Measurements from ENCODE around the gene PGAP2.

The PGAP2 gene

GRCh38 chr11:3831378-3832239, 23.2 kb downstream of the PGAP2 start:
- no peak overlapping the region for H3K4me3 ChIP-seq (replicated peaks; ENCODE audit: low read depth, low read length)
- TF ChIP-seq CTCF (IDR thresholded peaks at IDR 0.05; ENCODE audit: insufficient read depth, low read length, poor library complexity, severe bottlenecking) = no peak
- H3K36me3 ChIP-seq (ENCODE audit: control insufficient read depth, insufficient read depth, low read length) = peaks cover 36% of the 10 kb centered on the region
- no peaks in the 10 kb centered on the region for H3K27me3 ChIP-seq (replicated peaks; ENCODE audit: control insufficient read depth, insufficient read depth, low read length)
- no peak for DNase-seq (ENCODE audit: extremely low read depth, insufficient read length)

- Histone ChIP-seq H3K36me3 (ENCODE audit: control insufficient read depth, insufficient read depth, low read length) (peaks cover 24% of the 10 kb centered on the region), H3K27me3 (replicated peaks; ENCODE audit: control insufficient read depth, insufficient read depth, low read length) (no peaks in the 10 kb centered on the region), H3K4me3 (replicated peaks; ENCODE audit: low read depth, low read length) (no peak overlapping the region)
- no peak for TF ChIP-seq CTCF (IDR thresholded peaks at IDR 0.05; ENCODE audit: insufficient read depth, low read length, poor library complexity, severe bottlenecking)
- DNase-seq (ENCODE audit: extremely low read depth, insufficient read length) = no peak
Measured at GRCh38 chr11:3832816-3833215, 24.5 kb downstream of the PGAP2 start.

GRCh38 chr11:3833449-3833848, 25.1 kb downstream of the PGAP2 start:
- TF ChIP-seq CTCF (IDR thresholded peaks at IDR 0.05; ENCODE audit: insufficient read depth, low read length, poor library complexity, severe bottlenecking) = no peak
- H3K27me3 ChIP-seq (replicated peaks; ENCODE audit: control insufficient read depth, insufficient read depth, low read length) = no peaks in the 10 kb centered on the region
- peaks cover 22% of the 10 kb centered on the region for H3K36me3 ChIP-seq (ENCODE audit: control insufficient read depth, insufficient read depth, low read length)
- no peak overlapping the region for H3K4me3 ChIP-seq (replicated peaks; ENCODE audit: low read depth, low read length)
- no peak for DNase-seq (ENCODE audit: extremely low read depth, insufficient read length)

- Histone ChIP-seq H3K4me3 (replicated peaks; ENCODE audit: low read depth, low read length) (no peak overlapping the region), H3K27me3 (replicated peaks; ENCODE audit: control insufficient read depth, insufficient read depth, low read length) (no peaks in the 10 kb centered on the region), H3K36me3 (ENCODE audit: control insufficient read depth, insufficient read depth, low read length) (peaks cover 20% of the 10 kb centered on the region)
- no peak for DNase-seq (ENCODE audit: extremely low read depth, insufficient read length)
- TF ChIP-seq CTCF (IDR thresholded peaks at IDR 0.05; ENCODE audit: insufficient read depth, low read length, poor library complexity, severe bottlenecking) = no peak
Measured at GRCh38 chr11:3834349-3834663, 25.9 kb downstream of the PGAP2 start.

- Histone ChIP-seq H3K4me3 (replicated peaks; ENCODE audit: low read depth, low read length) (no peak overlapping the region), H3K27me3 (replicated peaks; ENCODE audit: control insufficient read depth, insufficient read depth, low read length) (no peaks in the 10 kb centered on the region), H3K36me3 (ENCODE audit: control insufficient read depth, insufficient read depth, low read length) (peaks cover 18% of the 10 kb centered on the region)
- no peak for DNase-seq (ENCODE audit: extremely low read depth, insufficient read length)
- TF ChIP-seq CTCF (IDR thresholded peaks at IDR 0.05; ENCODE audit: insufficient read depth, low read length, poor library complexity, severe bottlenecking) = no peak
Measured at GRCh38 chr11:3834664-3835461, 26.5 kb downstream of the PGAP2 start.
